ENCODE results near the gene CARD10.

DNA sequence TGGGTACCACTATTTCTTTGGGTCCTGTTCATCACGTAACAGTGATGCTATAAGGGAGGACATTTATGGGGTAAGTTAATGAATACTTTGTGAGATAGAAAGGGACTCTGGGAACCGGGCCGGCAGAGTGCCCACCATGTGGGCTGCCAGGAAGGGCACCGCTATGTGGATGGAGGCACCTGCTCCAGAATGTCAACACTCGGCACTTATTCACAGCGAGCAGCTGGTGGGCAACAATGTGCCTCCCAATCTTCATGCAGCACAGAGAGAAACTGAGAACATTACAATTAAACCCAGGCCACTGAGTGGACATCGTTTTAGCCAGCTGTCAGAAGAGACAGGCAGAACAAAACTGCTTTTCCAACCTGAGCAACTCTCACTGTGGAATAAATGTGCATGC lies 76.1 kb downstream of the CARD10 start:
- no peak for TF ChIP-seq CTCF (IDR thresholded peaks at IDR 0.05; ENCODE audit: low read depth, low read length)
- no peak for TF ChIP-seq EZH2phosphoT487 (IDR thresholded peaks at IDR 0.05; ENCODE audit: low read depth)
